Hematopoietic multipotent progenitor cell treated with erythropoietin and hydrocortisone succinate and interleukin-3 and kit ligand, for 17 days (in vitro differentiated cells): ENCODE results near the gene KIF7.

Experiments
- DNase-seq: peaks from one replicate; pipeline ENCODE4 v3.0.0-alpha.2; 2015; ENCODE audit warnings: low spot score

Gene KIF7

DNA sequence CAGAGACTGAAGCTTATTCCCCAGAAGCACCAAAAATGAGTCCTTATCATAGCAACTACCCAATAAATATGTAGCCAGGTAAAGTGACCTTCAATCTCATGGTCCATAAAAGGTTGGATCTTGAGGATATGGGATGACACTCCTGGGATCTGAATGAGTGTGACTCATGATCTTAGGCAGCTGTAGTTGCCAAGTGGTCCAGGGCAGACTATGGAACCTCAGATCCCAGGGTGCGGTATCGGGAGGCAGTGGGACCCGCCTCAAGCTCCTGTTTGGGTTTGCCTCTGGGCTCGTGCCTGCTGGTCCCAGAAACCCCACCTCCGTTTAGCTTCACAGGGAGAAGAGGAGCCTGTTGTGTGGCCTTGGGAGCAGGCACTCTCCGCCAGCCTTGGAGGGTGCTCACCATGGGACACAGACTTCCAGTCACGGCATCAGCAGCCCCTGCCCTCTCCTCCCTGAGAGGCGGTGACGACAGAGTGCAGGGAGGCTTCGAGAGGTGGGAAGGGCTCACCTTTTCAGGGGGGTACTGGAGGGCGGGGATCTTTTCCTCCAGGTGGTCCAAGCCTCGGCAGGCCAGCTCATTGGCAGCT, 15.8 kb upstream of the KIF7 start:
- DNase-seq: no peak

DNA sequence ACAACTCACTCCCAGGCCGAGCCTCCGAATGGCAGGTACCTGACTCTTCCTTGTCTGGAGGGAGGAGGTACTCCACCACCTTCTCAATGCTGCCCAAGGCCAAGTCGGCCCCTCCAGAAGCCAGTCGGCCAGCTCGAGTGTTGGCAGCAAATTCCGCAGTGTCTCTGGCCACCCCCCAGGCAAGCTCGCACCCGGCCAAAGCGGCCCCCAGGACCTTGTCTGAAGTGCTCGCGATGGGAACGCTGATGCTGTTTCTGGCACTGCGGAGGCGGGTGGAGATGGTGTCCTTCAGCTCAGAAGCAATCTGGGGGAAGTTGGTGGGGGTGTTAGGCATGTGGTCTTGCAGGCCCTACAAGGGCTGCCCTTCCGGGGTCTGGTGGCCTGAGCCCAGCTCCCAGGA, 14.7 kb upstream of the KIF7 start:
- no peak for DNase-seq

DNA sequence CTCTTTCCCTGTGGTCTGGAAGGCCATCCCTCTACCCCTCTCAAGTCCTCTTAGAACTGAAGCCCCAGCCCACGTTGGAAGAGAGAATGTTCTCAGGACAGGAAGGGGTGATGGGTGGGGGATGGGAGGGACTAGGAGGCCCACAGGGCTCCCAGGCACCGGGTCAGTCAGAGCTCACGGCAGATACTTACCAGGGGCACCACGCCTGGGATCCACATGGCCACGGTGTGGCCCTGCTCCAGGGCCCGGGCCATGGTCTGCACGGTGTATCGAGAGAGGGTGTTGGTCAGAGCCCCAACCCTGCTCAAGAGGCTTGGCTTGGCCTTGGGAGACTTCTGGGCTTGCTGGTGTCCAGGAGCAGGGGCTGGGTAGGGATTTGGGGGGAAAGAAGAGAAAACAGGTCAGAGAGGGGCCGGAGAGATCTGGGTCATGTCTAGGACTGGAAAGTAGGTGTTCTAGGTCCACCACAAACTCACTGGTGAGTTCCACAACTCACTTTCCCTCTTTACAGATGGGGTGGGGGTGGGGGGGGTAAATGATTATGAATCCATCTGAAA, 14.1 kb upstream of the KIF7 start:
- no peak for DNase-seq

DNA sequence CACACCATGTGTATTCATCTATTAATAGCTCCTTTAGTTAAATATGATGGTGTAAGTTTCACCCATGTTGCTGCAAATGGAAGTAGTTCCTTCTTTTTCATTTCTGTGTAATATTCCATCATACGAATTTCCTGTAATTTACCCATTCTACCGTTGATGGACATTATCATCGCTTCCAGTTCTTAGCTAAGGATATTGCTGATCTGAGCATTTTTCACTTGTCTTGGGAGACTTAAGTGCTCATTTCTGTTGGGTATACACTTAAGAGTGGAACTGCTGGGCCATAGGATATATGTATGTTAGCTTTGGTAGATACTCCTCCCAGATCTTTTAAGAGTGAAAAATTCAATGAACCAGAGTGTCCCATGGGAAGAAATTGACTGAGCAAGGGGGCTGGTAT, 12.9 kb upstream of the KIF7 start:
- no peak for DNase-seq

DNA sequence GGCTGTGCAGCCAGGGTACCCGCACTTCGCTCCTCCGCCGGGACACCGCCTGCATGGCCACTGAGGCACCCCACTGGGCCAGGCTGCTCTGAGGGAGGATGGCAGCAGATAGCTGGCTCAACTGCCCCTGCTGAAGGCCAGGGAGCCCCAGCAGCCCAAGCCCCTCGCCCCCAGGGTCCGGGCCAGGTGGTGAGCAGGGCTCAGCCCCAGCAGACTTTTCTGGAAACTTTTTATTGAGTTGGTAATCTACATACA, 12.4 kb upstream of the KIF7 start:
- no peak for DNase-seq

DNA sequence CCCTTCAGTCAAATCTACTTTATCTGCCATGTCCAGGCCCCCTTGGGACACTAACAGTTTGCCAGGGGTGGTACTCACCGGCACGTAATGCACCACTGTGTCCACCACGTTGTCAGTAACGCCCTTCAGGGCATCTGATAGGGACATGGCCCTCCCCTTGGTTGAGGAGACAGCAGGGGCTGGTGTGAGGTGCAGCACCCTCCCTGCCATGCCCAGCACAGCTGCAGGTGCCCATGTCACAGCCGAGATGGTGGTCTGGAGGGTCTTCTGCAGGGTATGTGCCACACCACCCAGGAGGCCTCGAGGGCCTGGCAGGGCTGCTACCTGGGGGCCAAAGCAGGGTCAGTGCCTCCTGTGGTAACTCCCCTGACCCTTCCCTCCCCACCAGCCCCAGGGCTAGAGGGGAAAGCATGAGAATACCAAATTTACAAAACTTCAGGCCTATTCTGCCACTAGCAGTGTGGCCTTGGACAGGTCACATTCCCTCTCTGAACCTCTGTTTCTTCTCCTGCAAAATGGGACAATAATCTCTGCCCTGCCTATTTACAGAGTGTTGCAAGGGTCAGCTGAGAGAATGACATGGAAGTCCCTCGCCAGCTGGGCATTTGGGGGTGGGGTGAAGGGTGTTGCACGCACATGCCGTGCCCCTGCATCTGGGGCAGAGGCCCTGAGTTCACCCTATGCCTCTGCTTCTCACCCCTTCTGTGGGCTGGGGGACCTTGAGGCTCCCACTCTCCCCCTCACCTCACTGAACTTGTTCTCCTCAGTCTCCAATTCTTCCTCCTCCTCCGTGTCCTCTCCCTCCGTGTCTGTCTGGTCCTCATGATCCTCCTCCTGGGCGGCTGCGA, 11.8 kb upstream of the KIF7 start:
- no peak for DNase-seq

DNA sequence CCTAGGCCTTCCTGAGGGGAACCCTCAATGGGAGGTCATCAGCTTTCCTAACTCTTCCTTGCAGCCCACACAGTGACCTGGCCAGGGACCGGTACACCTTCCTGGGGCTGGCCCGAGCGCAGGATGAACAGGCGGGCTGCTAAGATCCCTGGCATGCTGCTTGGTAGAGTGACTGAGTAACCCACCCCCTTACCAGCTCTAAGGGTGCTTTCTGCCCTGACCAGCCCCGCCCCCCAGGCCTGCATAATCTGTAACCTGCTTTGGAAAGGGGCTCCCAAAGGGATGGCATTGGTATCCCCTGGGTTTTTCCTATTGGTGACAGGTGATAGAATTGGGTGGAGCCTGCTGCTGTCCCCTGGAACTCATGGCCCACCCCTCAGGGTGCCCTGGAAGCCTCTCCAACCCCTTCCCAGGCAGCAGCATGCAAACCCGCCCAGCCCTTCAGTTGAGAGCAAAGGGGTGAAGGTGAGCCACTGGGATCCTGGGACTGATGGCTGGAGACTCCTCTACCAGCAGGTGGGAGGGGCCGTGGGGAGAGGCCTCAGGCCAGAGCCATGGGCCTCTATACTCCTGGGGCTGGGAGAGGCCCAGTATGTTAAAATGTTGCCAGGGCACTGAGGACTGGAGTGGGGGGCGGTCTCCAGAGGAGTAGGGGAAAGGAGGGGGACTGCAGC, 11.1 kb upstream of the KIF7 start:
- no peak for DNase-seq

DNA sequence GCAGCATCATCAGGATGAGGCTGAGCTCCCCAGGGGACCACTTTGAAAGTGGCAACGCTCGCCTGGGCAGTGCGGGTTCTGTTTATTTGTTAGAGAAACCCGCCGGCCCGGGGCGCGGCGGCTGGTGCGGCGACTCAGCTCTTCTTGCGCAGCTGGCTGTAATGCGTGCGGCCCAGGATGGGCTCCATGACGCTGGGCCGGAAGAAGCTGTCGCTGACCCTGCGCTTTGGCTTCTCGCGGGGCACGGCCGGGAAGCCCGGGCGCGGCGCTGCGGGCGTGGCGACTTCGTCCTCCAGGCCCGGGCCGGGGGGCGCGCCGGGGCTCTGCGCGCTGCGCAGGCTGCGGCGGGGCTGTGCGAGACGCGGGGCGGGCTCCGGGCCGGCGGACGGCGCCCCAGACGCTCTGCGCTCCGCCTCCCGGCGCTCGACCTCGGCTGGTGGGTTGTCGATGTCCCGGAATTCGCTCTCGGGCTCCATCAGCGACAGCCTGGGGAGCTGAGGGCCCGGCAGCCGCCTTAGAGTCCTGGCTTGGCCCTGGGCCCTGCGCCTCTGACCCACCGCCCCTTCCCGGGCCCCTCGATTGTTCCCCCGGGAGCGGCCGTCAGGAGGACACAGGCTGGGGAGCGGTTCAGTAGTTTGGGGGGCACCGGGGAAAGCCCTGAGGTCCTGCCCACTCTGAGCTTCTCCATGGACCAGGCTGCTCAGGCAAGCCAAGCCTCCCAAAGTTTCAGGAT, 10.3 kb upstream of the KIF7 start:
- DNase-seq: no peak

DNA sequence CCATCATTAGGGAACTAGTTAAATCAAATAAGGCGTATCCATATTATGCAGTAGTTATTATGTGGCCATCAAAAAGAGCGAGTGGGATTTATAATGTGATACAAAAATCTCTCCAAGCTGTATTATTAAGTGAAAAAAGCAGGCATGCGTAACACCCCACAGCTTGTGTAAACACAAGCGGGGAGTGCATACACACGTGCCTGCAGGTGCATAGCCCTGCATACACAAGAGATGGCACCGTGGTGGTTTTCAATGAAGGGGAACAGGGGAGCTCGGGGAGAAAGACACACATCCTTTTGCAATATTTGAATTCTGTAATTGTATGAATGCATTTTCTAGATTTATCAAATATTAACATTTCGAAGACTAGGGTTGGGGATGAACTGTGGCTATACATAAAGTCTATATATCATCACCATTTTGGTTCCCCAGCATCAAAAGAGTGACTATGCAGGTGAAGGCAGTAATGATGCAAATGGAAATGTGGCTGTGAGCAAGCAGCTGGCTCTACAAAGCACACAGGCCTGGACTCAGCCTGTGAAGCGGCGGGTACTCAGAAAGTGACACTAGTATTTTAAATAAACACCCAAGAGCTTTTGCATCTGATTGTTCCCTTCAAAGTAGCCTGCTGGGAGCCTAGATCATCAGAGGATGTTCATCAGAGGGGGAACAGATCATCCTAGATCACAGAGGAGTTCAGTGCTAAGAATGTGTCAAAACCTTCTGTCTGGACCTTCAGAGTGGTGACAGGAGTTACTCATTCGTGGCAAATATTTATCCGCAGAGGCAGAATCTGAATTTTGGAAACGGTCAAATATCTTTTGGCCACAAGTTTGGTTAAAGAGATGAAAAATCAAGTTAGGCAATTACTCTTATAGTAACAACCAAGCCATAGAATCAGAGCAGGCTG, 9.4 kb upstream of the KIF7 start:
- DNase-seq: no peak

DNA sequence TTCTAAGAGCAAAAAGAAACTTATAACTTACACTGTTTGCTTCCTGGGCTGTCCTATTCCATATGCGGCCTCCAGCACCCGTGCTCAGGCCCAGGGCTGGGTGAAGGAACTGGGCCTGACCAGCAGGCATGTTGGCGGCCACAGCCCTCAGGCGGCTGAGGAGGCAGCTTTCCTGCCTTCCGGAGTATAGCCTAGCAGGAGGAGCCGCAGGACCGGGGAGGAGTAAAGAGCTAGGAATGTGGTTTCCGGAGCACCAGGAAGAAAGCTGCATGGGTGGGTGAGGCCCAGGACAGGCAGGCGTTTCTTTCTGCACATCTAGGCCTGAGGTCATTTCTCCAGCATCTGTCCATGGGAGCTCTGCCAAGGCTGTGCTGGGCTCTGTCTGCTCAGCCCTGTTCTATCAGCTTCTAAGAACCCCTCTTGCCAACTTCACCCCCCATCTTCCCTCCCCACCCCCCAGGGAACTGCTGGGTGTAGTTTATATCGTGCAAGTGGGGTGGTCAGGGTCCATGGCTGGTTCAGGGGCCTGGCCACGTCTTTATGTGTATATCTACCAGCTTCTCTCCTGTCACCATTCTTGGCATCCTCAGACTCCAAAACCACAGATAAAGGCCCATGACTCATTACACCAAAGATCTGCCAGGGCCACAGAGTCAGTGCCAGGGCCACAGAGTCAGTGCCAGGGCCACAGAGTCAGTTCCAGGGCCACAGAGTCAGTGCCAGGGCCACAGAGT, 7.8 kb upstream of the KIF7 start:
- DNase-seq: no peak

DNA sequence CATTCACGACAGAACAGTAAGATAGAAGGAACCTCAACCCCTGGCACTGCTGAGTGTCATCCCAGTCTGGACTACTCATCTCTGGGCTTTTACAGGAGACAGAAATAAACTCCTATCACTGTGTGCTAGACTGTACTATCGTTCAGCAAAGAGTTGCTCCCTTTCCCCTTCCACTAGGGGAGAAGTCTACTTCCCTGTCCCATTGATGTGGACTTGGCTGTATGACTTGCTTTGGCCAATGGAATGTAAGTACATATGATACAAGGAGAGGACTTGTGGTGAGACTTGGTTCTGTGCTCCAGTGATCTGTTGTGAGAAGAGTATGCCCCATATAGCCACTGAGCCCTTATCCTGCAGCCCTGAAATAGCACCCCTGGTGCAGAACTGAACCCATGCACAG, 5.3 kb upstream of the KIF7 start:
- DNase-seq: no peak

DNA sequence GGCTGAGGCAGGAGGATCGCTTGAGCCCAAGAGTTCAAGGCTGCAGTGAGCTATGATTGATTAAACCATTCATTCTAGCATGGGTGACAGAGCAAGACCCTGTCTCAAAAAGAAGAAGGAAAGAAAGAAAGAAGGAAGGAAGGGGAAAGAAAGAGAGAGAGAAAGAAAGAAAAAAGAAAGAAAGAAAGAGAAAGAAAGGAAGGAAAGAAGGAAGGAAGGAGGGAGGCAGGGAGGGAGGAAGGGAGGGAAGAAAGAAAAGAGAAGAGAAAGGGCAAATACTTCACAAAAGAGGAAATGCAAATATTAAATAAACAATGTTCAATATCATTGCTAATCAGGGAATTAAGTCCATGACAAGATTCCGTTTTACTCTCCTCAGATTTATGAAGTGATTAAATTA, 4.0 kb upstream of the KIF7 start:
- DNase-seq: no peak

DNA sequence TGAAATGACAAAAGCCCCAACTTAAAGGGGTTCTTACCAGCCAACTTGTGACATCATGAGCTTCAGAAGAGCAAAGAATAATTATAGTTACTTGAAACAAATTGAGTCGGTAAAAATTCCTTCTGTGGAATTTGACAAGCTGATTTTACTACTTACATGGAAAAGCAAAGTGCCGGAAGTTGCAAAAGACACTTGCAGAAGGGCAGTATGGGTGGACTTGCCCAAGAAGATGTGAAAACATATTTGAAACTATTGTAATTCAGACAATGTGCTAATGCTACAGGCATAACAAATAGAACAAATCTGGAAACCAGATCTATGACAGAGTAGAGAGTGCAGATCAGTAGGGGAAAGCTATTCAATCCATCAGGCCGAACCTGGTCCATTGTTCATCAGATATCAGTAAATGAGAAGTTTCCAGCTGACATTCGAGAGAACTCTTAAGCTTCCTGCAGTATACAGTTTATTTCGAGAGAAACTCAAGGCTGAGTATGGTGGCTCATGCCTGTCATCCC, 2.5 kb upstream of the KIF7 start:
- no peak for DNase-seq

DNA sequence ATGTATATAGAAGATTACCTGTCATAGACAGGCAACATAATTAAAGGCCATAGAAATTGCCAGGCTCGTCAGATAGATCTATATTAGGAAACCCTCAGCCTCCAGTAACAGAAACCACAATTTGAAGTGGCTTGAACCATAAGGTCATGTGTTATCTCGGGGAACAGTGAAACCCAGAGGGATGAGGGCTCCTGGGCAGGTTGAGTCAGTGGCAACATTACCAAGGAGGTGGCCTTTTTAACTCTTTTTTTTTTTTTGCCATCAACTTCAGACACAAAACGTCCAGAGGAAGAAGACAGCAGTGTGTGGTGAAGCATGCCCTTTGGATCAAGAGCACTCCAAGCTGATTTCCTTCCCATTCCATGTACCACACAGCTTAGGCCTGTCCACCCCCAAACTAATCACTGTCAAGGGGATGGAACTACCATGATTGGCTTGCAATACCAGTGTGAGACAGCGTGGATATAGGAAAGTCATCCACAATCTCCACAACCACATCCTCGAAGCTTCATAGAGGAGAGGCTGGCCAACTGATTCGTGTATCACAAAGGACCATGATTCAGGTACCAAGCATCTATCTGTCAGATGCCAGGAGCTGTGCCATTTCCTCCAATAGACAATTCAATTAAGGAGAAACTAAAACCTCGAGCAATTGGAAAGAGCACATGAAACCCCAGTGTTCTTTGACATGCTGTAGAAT, 999 bp upstream of the KIF7 start:
- DNase-seq: no peak

DNA sequence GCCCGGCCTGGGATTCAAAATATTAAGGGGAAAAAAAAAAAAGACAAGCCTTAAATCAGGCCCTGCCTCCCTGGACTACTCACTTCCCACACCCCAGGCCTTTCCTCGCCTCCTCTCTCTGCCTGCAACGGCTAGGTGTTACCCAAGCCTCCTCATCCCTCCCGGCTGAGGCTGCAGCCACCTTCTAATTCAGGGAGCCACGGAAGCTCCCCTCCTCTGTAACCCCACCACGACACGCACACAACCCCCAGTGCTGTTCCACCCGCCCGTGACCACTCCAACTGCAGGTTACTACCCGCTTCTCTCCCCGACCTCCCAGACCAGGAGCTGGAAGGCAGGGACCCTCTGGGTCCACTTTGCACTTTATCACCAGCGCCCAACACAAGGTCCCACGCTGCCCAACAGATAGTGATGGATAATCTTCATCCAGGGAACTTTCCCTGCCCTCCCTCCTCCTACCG, 936 bp downstream of the KIF7 start:
- DNase-seq: no peak

DNA sequence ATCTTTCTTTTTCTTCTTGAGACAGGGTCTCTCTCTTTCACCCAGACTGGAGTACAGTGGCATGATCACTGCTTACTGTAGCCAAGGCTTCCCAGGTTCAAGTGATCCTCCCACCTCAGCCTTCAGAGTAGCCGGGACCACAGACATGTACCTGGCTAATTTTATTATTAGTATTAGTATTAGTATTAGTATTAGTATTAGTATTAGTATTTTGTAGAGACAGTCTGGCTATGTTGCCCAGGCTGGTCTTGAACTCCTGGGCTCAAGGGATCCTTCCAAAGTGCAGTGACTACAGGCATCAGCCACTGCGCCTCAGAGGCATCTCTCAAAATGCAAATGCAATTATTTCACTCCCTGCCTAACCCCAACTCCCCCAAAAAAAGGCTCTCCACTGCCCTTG, 1.7 kb downstream of the KIF7 start:
- DNase-seq: no peak

DNA sequence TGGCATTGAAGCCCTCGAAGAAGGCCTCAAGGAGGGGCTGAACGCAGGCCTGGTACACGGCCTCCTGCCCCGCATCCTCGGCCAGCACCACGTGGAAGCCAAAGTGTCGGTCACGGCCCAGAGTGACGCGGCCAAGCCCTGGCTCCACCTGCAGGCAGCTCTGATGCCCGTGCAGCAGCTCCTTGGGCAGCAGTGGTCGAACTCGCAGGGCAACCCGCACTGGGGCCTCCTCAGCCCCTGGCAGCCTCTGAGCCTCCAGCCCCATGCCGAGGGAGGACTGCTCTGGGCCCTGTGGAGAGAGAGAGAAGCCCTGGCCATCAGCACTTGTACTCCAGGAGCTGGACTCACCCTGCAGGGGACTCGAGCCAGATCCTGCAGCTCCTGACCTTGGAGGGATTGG, 2.6 kb downstream of the KIF7 start:
- no peak for DNase-seq

DNA sequence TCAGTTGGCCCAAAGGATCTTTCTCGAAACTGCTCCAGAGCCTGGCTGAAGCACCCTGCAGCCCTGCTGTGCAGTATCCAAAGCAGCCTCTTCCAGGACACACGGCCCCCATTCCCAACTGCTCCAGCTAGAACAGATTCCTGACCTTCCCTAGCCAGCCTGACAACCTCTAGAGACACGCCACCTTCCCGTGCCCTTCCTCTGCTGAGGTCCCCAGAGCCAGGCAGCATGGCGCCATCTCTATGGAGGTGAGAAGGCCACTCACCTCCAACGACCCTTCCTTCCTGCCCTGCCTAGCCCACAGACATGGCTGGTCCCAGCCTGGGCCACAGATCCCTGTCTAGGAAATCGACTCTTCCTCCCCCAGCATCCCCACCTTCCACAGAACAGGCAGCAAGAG, 3.1 kb downstream of the KIF7 start:
- DNase-seq: no peak

DNA sequence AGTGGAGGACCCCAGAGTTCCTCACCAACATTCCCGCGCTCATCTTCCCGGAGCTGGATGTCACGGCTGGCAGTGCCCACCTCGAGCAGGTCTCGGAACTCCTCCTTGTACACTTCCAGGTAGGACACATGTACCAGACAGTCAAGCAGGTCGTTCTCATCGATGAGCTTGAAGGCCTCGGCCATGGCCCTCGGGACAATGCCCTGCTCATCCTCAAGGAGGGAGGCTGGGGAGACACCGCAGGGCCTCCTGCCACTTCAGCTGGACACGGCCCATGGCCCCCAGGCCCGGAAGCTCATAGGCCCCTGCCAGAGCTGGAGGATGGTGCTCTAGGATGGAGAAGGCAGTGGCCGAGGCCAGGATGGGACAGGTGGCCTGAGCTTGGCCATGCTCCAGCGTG, 5.6 kb downstream of the KIF7 start:
- no peak for DNase-seq

DNA sequence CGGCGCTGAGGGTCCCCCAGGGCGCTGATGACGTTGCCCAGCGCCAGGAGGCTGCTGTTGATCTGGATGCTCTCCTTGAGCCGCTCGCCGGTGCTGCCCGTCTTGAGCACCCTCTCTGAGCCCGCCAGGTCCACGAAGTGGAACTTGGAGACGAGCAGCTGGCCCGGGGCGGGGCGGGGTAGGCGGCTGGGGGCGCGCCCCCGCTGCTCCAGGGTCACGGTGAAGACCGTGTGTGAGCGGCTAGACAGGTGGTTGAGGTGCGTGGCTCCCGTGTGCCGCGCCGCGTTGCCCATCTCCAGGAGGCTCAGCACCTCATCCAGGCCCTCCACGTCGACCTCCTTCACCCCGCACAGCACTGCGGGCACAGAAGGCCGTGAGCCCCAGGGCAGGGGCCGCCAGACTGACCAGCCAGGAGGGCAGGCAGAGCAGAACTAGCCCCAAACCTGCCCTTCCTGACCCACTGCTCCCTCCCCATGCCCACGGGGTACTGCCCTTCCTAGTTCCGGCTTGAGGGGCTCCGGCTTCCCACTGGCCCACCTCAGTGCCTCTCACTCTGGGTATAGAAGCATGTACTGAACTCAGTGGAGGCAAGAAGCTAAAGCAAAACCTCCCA, 6.1 kb downstream of the KIF7 start:
- no peak for DNase-seq
